ENCODE data around the gene TXNDC5. TPM values are rescaled to one million over a fixed set of nuclear protein-coding genes. Genes with fewer than 3 reads are reported as not detected.

The TXNDC5 gene
- total RNA-seq, 2 donors from 2014 or later = 18.0 to 42.5 TPM

- H3K4me1 Mint-ChIP-seq = no peaks in the 10 kb centered on the region
- no peak overlapping the region for H3K27ac ChIP-seq (ENCODE audit: low read depth, low read length)
- H3K36me3 Mint-ChIP-seq (ENCODE audit: low read depth) = peaks cover 74% of the 10 kb centered on the region
- no peaks in the 10 kb centered on the region for H3K9me3 ChIP-seq (ENCODE audit: control insufficient read depth, low read length)
- no peak overlapping the region for H3K27ac Mint-ChIP-seq
- WGBS, 2 experiments (ENCODE audit: insufficient coverage in 1 of 2, insufficient read length in 1 of 2) = 96% methylated on average over 14 to 25 of the region's 25 CpGs
- peaks cover 29% of the 10 kb centered on the region for H3K27me3 ChIP-seq (ENCODE audit: control insufficient read depth, insufficient read depth, low read length, poor library complexity, severe bottlenecking)
- H3K36me3 ChIP-seq (ENCODE audit: control insufficient read depth, insufficient read depth, low read length) = peaks cover 66% of the 10 kb centered on the region
- no peak overlapping the region for H3K9ac ChIP-seq (ENCODE audit: extremely low read depth, low read length, poor library complexity, severe bottlenecking)
- no peaks in the 10 kb centered on the region for H3K9me3 Mint-ChIP-seq
- no peak for DNase-seq
- no peak overlapping the region for H3K4me3 Mint-ChIP-seq
- H3K4me1 ChIP-seq (ENCODE audit: control insufficient read depth, insufficient read depth, low read length) = no peaks in the 10 kb centered on the region
- no peak for TF ChIP-seq CTCF (conservative IDR thresholded peaks at IDR 0.05)
- no peak overlapping the region for H3K4me3 ChIP-seq (ENCODE audit: low read length)
- H3K27me3 Mint-ChIP-seq (ENCODE audit: insufficient read depth) = peaks cover 79% of the 10 kb centered on the region
These were observed 21.8 kb downstream of the TXNDC5 start for GRCh38 chr6:7888587-7889357.

GRCh38 chr6:7887278-7887991, 23.2 kb downstream of the TXNDC5 start:
- Histone ChIP-seq H3K9ac (ENCODE audit: extremely low read depth, low read length, poor library complexity, severe bottlenecking) (no peak overlapping the region), H3K27ac (ENCODE audit: low read depth, low read length) (no peak overlapping the region), H3K4me1 (ENCODE audit: control insufficient read depth, insufficient read depth, low read length) (no peaks in the 10 kb centered on the region), H3K9me3 (ENCODE audit: control insufficient read depth, low read length) (no peaks in the 10 kb centered on the region), H3K4me3 (ENCODE audit: low read length) (no peak overlapping the region), H3K36me3 (ENCODE audit: control insufficient read depth, insufficient read depth, low read length) (peaks cover 71% of the 10 kb centered on the region), H3K27me3 (ENCODE audit: control insufficient read depth, insufficient read depth, low read length, poor library complexity, severe bottlenecking) (peaks cover 20% of the 10 kb centered on the region)
- 93 to 96% methylated on average over 20 to 21 of the region's 21 CpGs for WGBS, 2 experiments (ENCODE audit: insufficient coverage in 1 of 2, insufficient read length in 1 of 2)
- H3K9me3 Mint-ChIP-seq = no peaks in the 10 kb centered on the region
- DNase-seq = no peak
- TF ChIP-seq CTCF (conservative IDR thresholded peaks at IDR 0.05) = no peak
- H3K27ac Mint-ChIP-seq = no peak overlapping the region
- H3K4me1 Mint-ChIP-seq = no peaks in the 10 kb centered on the region
- H3K36me3 Mint-ChIP-seq (ENCODE audit: low read depth) = peaks cover 77% of the 10 kb centered on the region
- no peak overlapping the region for H3K4me3 Mint-ChIP-seq
- peaks cover 70% of the 10 kb centered on the region for H3K27me3 Mint-ChIP-seq (ENCODE audit: insufficient read depth)

- Histone ChIP-seq H3K4me3 (ENCODE audit: low read length) (no peak overlapping the region), H3K9ac (ENCODE audit: extremely low read depth, low read length, poor library complexity, severe bottlenecking) (no peak overlapping the region), H3K27me3 (ENCODE audit: control insufficient read depth, insufficient read depth, low read length, poor library complexity, severe bottlenecking) (peaks cover 8% of the 10 kb centered on the region), H3K36me3 (ENCODE audit: control insufficient read depth, insufficient read depth, low read length) (peaks cover 70% of the 10 kb centered on the region), H3K4me1 (ENCODE audit: control insufficient read depth, insufficient read depth, low read length) (no peaks in the 10 kb centered on the region), H3K27ac (ENCODE audit: low read depth, low read length) (no peak overlapping the region), H3K9me3 (ENCODE audit: control insufficient read depth, low read length) (no peaks in the 10 kb centered on the region)
- H3K27ac Mint-ChIP-seq = no peak overlapping the region
- H3K4me3 Mint-ChIP-seq = no peak overlapping the region
- TF ChIP-seq CTCF (conservative IDR thresholded peaks at IDR 0.05) = no peak
- 93% methylated on average over 3 of the region's 3 CpGs; no CpG with 5 or more reads in 1 of the 2 experiments for WGBS, 2 experiments (ENCODE audit: insufficient coverage in 1 of 2, insufficient read length in 1 of 2)
- DNase-seq = no peak
- no peaks in the 10 kb centered on the region for H3K9me3 Mint-ChIP-seq
- no peaks in the 10 kb centered on the region for H3K4me1 Mint-ChIP-seq
- H3K36me3 Mint-ChIP-seq (ENCODE audit: low read depth) = peaks cover 73% of the 10 kb centered on the region
- H3K27me3 Mint-ChIP-seq (ENCODE audit: insufficient read depth) = peaks cover 60% of the 10 kb centered on the region
These were observed 24.5 kb downstream of the TXNDC5 start for GRCh38 chr6:7886132-7886531.
